ENCODE data around the gene ZBP1. TPM values are rescaled to one million over a fixed set of nuclear protein-coding genes. Genes with fewer than 3 reads are reported as not detected.

Gene ZBP1
- total RNA-seq, 1 experiment from 2014 or later = 2.9 TPM

DNA sequence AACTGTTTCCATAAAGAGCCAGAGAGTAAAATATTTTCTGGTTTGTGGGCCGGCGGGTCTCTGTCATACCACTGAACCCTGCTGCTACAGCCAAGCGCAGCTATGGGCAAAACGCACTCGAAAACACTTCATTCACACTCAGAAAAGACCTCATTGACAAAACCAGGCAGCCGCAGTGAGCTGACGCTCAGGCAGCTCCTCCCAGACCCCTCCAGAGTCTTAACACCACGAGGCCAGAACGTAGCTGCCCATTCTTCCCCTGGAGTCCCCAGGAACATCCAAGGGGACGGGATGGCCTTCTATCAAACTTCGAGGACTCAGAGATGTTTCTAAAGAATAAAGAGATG, 35.6 kb upstream of the ZBP1 start:
- Histone ChIP-seq H3K4me1 (ENCODE audit: low read length) (peaks cover 34% of the 10 kb centered on the region), H3K4me2 (ENCODE audit: low read depth, low read length, poor library complexity, severe bottlenecking) (no peak overlapping the region), H3K9me3 (ENCODE audit: low read length) (no peaks in the 10 kb centered on the region), H4K20me1 (ENCODE audit: insufficient read depth, low read depth, low read length) (peaks cover 6% of the 10 kb centered on the region; the same call in 1 of the 2 replicates), H2AFZ (ENCODE audit: low read length) (no peak overlapping the region), H3K27ac (ENCODE audit: low read length) (no peak overlapping the region), H3K9ac (ENCODE audit: low read length) (no peak overlapping the region), H3K4me3 (ENCODE audit: low read length) (no peak overlapping the region), H3K9me2 (replicated peaks; ENCODE audit: insufficient read depth, low read length) (no peaks in the 10 kb centered on the region), H3K79me2 (ENCODE audit: low read length) (no peaks in the 10 kb centered on the region), H3K27me3 (ENCODE audit: low read length) (no peaks in the 10 kb centered on the region; the same call in 1 of the 2 replicates), H3K36me3 (ENCODE audit: insufficient read depth, low read length) (no peaks in the 10 kb centered on the region)
- DNase-seq = no peak

DNA sequence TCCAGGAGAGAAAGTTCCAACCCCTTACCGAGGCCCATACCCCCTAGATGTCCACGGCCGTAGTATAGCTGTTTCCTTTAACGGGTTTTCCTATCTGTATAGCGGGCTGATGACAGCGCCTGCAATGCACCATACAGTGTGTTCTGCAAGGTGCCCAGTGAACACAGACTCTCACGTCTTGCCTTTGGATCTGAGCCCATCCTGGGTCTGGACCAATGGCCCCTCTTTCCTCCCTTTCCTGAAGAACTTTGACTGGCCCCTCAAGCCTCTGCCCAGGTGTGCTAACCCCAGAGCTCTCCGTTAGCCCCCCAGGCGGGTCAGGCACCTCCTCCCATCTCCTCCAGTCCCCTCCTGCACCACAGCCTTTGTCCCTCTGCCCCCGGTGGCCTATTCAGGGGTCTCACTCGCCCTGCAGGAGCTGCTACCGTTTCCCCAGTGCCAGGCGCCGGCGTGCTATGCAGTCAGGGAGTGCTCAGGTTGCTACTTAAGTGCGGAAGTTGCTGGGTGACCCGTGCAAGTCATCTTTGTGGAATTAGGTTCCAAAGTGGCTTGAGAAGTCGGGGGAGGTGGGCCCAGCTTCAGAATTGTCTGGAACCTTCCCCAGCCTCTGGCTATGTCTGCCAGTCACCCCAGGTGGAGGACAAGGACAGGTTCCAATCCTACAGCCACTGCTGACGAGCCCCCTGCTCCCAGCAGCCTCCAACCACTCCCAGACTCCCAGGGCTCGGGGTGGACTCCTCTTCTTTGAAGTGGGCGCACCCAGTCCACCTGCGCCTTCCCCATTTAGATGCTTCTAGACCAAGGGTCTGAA, 35.0 kb upstream of the ZBP1 start:
- no peaks in the 10 kb centered on the region for H3K79me2 ChIP-seq (ENCODE audit: low read length)
- H2AFZ ChIP-seq (ENCODE audit: low read length) = no peak overlapping the region
- H4K20me1 ChIP-seq (ENCODE audit: insufficient read depth, low read depth, low read length) = peaks cover 6% of the 10 kb centered on the region; the same call in 1 of the 2 replicates
- H3K27ac ChIP-seq (ENCODE audit: low read length) = no peak overlapping the region
- no peak overlapping the region for H3K9ac ChIP-seq (ENCODE audit: low read length)
- no peaks in the 10 kb centered on the region for H3K9me3 ChIP-seq (ENCODE audit: low read length)
- H3K4me2 ChIP-seq (ENCODE audit: low read depth, low read length, poor library complexity, severe bottlenecking) = no peak overlapping the region
- H3K36me3 ChIP-seq (ENCODE audit: insufficient read depth, low read length) = no peaks in the 10 kb centered on the region
- H3K4me1 ChIP-seq (ENCODE audit: low read length) = peaks cover 34% of the 10 kb centered on the region
- H3K4me3 ChIP-seq (ENCODE audit: low read length) = no peak overlapping the region
- no peak for DNase-seq
- H3K27me3 ChIP-seq (ENCODE audit: low read length) = no peaks in the 10 kb centered on the region; the same call in 1 of the 2 replicates
- no peaks in the 10 kb centered on the region for H3K9me2 ChIP-seq (replicated peaks; ENCODE audit: insufficient read depth, low read length)

DNA sequence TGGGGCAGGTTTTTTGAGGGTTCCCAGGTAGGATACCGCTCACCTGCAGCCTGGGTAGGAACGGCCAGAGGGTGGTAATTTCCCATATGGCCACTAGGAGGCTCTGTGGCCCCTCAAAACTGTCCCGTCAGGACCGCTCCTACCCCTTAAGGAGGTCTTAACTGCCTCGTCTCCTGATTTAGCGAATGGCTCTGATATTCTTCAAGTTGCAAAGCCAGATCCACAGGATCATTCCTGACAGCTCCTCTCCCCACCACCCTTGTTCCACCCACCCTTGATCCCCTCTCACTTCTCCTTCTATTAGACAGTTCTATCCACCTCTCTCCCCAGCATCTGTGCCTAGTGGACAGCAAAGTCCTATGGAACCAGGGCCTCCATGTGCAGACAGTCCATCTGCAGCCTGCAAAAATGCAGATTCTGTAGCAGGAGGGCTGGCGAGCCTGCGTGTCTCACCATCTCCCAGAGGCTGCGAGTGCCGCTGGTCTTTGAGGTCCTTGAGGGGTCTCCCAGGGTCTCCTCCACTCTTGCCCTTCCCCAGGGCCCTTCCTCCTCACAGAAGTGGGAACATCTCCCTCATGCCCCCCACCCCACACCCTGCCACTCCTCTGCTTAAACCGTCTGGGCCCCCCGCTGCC, 34.3 kb upstream of the ZBP1 start:
- Histone ChIP-seq H3K9me2 (replicated peaks; ENCODE audit: insufficient read depth, low read length) (no peaks in the 10 kb centered on the region), H3K9ac (ENCODE audit: low read length) (no peak overlapping the region), H3K4me2 (ENCODE audit: low read depth, low read length, poor library complexity, severe bottlenecking) (peak overlapping the region; percentile 21), H4K20me1 (ENCODE audit: insufficient read depth, low read depth, low read length) (peaks cover 3% of the 10 kb centered on the region; the same call in 1 of the 2 replicates), H3K9me3 (ENCODE audit: low read length) (no peaks in the 10 kb centered on the region), H3K79me2 (ENCODE audit: low read length) (no peaks in the 10 kb centered on the region), H3K27me3 (ENCODE audit: low read length) (no peaks in the 10 kb centered on the region), H3K4me1 (ENCODE audit: low read length) (peaks cover 34% of the 10 kb centered on the region), H3K36me3 (ENCODE audit: insufficient read depth, low read length) (no peaks in the 10 kb centered on the region), H2AFZ (ENCODE audit: low read length) (no peak overlapping the region), H3K4me3 (ENCODE audit: low read length) (no peak overlapping the region), H3K27ac (ENCODE audit: low read length) (no peak overlapping the region)
- DNase-seq = peak; percentile 90

DNA sequence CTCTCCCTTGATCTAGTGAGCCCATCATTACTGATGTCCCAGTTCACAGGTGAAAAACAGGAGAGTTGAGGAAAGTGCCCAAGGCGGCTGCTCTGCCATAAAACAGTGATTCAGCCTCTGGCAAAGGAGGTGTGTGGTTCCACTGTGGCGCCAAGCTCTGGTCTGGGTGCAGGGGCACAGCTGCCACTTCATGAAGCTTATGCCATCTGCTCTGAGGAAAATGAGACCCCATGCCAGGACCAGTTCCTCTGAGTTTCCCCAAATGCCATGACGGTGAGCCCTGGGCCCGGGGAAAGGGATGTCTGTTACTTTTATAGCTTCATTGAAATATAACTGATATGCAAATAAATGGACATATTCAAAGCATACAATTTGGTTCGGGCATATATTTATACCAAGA, 33.7 kb upstream of the ZBP1 start:
- no peak overlapping the region for H3K4me3 ChIP-seq (ENCODE audit: low read length)
- no peak for DNase-seq
- peaks cover 3% of the 10 kb centered on the region; the same call in 1 of the 2 replicates for H4K20me1 ChIP-seq (ENCODE audit: insufficient read depth, low read depth, low read length)
- no peaks in the 10 kb centered on the region for H3K9me3 ChIP-seq (ENCODE audit: low read length)
- H3K27me3 ChIP-seq (ENCODE audit: low read length) = no peaks in the 10 kb centered on the region
- no peak overlapping the region for H3K9ac ChIP-seq (ENCODE audit: low read length)
- H2AFZ ChIP-seq (ENCODE audit: low read length) = no peak overlapping the region
- peaks cover 34% of the 10 kb centered on the region for H3K4me1 ChIP-seq (ENCODE audit: low read length)
- no peaks in the 10 kb centered on the region for H3K79me2 ChIP-seq (ENCODE audit: low read length)
- H3K36me3 ChIP-seq (ENCODE audit: insufficient read depth, low read length) = no peaks in the 10 kb centered on the region
- H3K27ac ChIP-seq (ENCODE audit: low read length) = no peak overlapping the region
- no peaks in the 10 kb centered on the region for H3K9me2 ChIP-seq (replicated peaks; ENCODE audit: insufficient read depth, low read length)
- H3K4me2 ChIP-seq (ENCODE audit: low read depth, low read length, poor library complexity, severe bottlenecking) = peak overlapping the region; percentile 21

DNA sequence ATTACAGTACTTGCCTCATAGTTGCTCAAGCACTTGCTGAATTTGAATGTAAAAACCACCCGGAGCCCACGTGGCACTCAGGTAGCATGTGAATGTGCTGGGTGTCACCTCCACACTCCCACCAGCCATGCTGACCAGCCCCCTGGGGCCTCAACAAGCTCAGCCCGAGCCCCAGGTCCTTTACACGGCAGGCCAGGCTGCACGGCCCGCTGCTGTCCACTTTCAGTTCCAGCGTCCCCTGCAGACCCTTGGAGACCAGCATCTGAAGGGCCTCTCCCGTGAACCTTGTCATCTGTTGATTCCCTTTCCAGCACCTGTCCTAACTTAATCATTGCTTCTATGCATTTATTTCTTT, 33.3 kb upstream of the ZBP1 start:
- H3K4me2 ChIP-seq (ENCODE audit: low read depth, low read length, poor library complexity, severe bottlenecking) = no peak overlapping the region
- H3K4me1 ChIP-seq (ENCODE audit: low read length) = peaks cover 31% of the 10 kb centered on the region
- H4K20me1 ChIP-seq (ENCODE audit: insufficient read depth, low read depth, low read length) = peaks cover 3% of the 10 kb centered on the region; the same call in 1 of the 2 replicates
- no peak overlapping the region for H3K27ac ChIP-seq (ENCODE audit: low read length)
- H3K4me3 ChIP-seq (ENCODE audit: low read length) = no peak overlapping the region
- H2AFZ ChIP-seq (ENCODE audit: low read length) = no peak overlapping the region
- H3K9me3 ChIP-seq (ENCODE audit: low read length) = no peaks in the 10 kb centered on the region
- H3K79me2 ChIP-seq (ENCODE audit: low read length) = no peaks in the 10 kb centered on the region
- no peaks in the 10 kb centered on the region for H3K27me3 ChIP-seq (ENCODE audit: low read length)
- no peaks in the 10 kb centered on the region for H3K9me2 ChIP-seq (replicated peaks; ENCODE audit: insufficient read depth, low read length)
- DNase-seq = no peak
- no peaks in the 10 kb centered on the region for H3K36me3 ChIP-seq (ENCODE audit: insufficient read depth, low read length)
- H3K9ac ChIP-seq (ENCODE audit: low read length) = no peak overlapping the region

DNA sequence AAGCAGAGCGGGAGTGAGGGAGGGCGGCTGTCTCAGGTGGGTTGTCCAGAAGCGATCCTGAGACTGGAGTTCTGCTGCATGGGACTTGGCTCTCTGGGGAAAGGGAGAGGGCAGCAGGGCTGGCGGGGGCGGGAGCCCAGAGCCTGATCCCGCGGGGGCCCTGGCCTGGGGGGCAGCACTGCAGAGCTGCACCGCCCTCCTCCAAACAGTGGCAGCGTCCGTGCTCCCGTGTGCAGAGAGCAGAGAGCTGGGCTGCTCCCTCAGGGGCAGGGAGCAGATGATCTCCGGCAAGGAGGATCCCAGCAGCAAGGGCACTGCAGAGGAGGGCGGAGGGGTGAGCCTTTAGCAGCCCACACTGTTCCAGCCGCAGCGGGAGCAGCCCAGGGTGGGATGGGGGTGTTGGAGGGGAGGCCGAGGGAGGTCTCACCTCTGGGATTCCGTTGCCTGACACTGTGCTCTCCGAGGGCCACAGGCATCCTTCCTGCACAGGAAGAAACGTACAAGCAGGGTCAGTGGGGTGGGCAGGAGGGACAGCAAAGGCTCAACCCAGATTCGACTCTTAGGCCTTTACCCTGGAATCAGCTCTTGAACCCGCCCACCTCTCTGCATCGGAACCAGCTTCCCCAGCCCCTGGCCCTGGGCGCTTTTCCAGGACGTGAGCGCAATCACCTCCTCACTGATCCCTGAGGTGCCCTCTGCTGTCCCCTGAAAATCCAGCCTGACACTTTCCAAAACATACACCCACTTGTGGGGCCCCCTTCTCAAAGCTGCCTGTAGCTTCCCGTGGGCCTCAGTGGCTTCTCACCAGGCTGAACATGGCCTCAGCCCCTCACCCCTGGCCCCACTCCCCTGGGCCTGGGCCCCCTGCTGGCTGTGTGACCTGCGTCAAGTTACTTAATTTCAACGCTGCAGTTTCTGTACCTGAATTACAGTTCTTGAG, 32.6 kb upstream of the ZBP1 start:
- no peaks in the 10 kb centered on the region for H3K9me3 ChIP-seq (ENCODE audit: low read length)
- H3K4me3 ChIP-seq (ENCODE audit: low read length) = no peak overlapping the region
- H3K27ac ChIP-seq (ENCODE audit: low read length) = no peak overlapping the region
- H2AFZ ChIP-seq (ENCODE audit: low read length) = no peak overlapping the region
- H3K9ac ChIP-seq (ENCODE audit: low read length) = no peak overlapping the region
- no peaks in the 10 kb centered on the region for H3K79me2 ChIP-seq (ENCODE audit: low read length)
- H3K27me3 ChIP-seq (ENCODE audit: low read length) = no peaks in the 10 kb centered on the region
- H4K20me1 ChIP-seq (ENCODE audit: insufficient read depth, low read depth, low read length) = peaks cover 3% of the 10 kb centered on the region; the same call in 1 of the 2 replicates
- no peaks in the 10 kb centered on the region for H3K36me3 ChIP-seq (ENCODE audit: insufficient read depth, low read length)
- peaks cover 25% of the 10 kb centered on the region for H3K4me1 ChIP-seq (ENCODE audit: low read length)
- H3K4me2 ChIP-seq (ENCODE audit: low read depth, low read length, poor library complexity, severe bottlenecking) = no peak overlapping the region
- DNase-seq = peak; percentile 66
- no peaks in the 10 kb centered on the region for H3K9me2 ChIP-seq (replicated peaks; ENCODE audit: insufficient read depth, low read length)

DNA sequence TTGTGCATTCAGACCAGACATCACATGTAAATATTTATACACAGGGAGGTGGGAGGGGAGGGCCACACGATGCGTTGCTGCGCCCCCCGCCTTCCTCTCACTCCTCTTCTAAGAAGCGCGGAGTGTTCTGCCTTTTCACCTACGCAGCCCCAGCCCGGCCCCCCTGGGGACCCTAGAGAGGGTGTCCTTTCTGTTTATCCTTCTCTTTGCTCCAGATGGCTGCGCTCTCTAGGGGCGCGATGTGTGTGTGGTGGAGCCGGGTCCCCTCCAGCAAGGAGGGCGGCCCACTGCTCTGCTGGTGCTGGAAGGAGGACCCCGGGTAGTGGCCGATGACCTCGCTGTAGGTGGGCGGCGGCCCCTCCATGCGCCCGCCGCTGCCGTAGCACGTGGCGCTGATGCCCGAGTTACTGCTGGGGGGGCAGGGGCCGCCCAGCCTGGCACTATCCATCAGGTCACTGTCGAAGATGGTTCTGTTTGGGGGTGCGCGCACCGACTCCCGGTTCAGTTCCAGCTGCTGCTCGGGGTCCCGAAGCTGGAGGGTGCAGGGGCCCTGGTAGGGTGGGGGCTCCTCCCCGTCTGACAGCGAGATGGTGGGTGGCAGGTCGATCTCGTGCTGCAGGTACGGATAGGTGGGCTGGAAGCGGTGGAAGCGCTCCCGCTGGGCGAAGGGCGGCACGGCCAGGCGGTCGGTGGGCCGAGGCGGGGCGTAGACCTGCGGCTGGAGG, 31.8 kb upstream of the ZBP1 start:
- Histone ChIP-seq H3K9me3 (ENCODE audit: low read length) (no peaks in the 10 kb centered on the region), H3K4me1 (ENCODE audit: low read length) (peaks cover 17% of the 10 kb centered on the region), H2AFZ (ENCODE audit: low read length) (no peak overlapping the region), H3K36me3 (ENCODE audit: insufficient read depth, low read length) (no peaks in the 10 kb centered on the region), H3K9ac (ENCODE audit: low read length) (no peak overlapping the region), H4K20me1 (ENCODE audit: insufficient read depth, low read depth, low read length) (peaks cover 3% of the 10 kb centered on the region; the same call in 1 of the 2 replicates), H3K9me2 (replicated peaks; ENCODE audit: insufficient read depth, low read length) (no peaks in the 10 kb centered on the region), H3K79me2 (ENCODE audit: low read length) (no peaks in the 10 kb centered on the region), H3K27me3 (ENCODE audit: low read length) (no peaks in the 10 kb centered on the region), H3K4me2 (ENCODE audit: low read depth, low read length, poor library complexity, severe bottlenecking) (no peak overlapping the region), H3K27ac (ENCODE audit: low read length) (no peak overlapping the region), H3K4me3 (ENCODE audit: low read length) (no peak overlapping the region)
- DNase-seq = no peak
